ENCODE results near the gene RECQL5.

RECQL5 gene

DNA sequence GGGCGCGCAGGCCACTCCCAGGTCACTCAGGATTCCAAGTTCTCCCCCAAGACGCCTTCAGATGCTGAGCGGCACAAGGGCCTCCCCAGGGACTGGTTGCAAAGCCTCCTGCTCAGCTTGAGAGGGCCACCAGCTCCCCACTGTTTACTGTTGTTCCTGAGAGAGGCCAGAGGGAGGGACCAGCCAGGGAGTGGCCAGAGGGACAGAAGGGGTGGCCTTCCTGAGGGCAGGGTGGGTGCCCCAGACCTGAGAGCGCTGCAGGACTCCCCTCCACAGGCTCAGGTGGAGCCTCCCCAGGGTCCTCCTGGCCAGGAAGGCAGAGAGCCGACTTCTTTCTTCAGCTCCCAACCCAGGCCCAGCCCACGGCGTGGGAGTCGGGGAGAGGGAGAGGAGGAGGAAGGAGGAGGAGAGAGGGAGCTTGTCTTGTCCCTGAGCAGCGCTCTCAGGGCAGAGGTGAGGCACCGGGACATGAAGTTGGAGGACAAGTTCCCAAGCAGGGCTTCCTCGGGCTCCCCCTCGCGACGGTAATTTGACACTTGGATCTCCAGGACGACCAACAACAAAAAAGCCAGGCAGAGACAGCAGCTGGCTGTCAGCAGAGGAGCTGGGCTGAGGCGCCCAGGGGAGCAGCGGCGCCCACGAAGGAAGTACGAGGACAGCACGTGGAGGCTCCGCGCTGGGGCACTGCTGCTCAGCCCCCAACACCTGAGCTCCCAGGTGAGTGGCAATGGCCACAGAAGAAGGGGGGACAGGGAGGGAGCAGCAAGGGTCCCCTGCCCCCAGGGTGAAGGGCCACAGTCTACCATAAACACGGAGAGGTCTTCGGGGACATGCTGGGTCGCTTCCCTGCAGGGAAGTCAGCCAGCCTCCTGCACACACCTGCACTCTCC is 33.2 kb downstream of the RECQL5 start:
- DNase-seq (ENCODE audit: low read depth): peak; percentile 16

DNA sequence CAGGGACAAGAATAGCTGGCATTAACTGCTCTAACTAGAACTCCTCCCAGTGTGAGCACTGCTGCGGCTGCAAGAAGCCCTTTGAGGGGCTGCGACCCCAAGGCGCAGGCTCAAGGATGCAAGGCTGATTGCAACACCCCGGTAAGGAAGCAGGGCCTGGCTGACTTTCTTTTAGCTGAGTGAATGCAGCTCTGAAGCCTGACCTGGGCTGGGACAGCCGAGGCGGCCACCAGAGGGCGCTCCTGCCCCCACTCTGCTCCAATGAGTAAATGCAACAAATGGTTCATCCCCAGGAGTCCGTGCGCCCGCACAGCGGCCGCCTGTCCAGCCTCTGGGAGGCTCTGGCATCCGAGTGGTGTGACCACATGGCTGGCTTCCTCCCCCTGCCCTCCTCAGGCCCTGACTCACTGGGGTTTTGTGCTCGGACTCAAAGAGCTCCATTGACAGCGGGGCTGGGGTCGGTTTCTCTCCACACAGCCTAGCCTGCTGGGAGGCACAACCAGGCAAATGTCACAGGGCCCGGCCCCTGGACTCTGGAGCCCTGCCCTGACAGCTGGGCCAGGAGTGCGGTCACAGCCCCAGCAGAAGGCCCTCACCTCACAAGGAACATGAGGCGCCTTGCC is 34.0 kb downstream of the RECQL5 start, which contains the start of gene SMIM5:
SMIM5 (plus strand) TSS at position 572 of the 623 bp plus-strand sequence. CDS start 6,768 bp downstream, outside the sequence.
- DNase-seq (ENCODE audit: low read depth): peak; percentile 72

DNA sequence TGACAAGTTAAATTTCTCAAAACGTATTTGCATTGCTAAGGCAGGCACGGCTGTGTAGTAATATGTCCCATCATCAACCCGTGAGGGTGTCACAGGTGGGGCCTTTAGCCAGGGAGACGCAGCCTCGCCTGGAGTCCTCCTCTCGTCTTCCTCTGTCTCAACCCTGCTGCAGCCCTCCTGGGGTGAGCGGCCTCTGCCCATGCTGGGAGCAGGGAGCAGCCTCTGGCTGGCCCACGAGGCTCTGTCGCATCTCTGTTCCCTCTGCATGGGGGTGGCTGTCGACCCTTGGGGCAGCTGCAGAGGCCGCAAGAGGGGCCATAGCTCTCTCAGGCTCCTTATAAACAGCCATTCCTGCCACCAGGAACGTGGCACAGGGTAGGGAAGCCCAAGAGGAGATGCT is 34.5 kb downstream of the RECQL5 start:
- DNase-seq (ENCODE audit: low read depth): no peak

DNA sequence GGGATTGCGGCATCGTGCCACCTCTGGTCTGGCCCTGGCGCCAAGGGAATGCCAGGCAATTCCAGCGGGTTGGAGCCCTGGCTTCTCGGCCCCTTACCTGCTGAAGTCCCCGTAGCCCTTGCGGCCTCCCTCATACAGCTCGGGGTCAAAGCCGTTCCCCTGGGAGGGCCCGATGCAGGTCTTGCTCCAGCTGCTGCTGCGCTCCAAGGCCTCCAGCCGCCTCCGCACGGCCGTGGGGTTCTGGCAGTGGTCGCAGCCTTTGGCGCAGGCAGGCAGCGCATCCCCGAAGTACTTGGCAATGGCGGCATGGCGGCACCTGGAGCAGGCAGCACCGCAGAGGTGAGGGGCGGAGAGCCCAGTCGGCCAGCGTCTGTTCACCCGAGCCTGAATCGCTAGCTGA is 35.6 kb downstream of the RECQL5 start:
- DNase-seq (ENCODE audit: low read depth): no peak

DNA sequence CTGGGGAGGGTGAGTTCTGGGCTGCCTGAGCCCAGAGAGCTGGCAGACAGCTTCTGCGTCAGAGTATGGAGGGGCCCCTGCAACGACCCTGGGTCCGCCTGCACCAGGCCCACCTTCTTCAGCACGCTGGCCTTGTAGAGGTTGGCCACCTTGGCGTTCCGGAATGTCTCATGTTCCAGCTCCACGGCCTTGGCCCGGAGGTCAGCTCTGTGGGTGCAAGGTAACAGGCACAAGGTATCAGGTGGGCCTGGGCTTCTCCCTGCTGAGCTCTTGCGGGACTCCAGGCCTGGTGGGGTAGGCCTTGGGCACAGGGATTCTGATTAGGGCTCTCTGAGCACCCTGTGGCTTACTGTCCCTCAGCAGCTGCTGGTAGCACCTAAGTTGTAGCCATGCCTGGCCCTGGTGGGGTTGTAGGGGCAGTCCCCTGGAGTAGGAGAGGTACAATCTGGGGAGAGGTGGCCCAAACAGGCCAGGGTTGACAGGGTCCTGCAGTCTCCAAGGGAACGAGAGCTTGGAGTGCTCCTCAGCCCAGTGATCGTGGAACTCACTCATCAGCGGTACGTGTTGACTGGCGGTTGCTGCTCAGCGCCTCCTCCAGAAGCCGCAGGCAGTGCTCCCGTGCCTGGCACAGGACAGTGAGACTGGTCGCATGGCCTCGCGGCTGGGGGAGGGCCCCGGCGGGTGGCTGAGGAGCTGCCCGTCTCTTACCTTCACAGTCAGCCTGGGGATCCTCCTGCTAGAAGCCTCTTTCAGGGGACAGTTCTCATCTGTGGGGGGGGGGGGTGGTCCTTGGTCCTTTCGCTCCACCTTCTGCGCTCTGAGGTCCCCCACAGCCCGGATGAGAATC is 36.7 kb downstream of the RECQL5 start:
- no peak for DNase-seq (ENCODE audit: low read depth)

DNA sequence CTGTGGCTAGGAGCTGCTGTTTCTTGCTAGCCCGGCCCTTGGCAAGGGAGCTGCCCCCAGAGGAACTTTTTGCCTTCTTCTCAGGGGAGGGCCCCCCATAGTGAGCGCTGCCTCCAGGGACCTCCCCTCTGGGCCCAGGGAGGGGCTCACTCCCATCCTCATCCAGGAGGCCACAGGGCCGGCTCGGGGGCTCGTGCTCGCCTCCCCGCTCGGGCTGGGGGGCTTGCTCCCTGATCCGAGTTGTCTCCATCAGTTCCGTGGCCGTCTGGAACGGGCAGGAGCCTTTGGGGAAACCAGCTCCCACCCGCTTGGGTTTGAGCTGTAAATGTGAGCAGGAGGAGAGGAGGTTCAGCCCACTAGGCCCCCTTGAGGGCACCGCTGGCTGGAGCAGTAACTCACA is 37.8 kb downstream of the RECQL5 start:
- DNase-seq (ENCODE audit: low read depth): no peak

DNA sequence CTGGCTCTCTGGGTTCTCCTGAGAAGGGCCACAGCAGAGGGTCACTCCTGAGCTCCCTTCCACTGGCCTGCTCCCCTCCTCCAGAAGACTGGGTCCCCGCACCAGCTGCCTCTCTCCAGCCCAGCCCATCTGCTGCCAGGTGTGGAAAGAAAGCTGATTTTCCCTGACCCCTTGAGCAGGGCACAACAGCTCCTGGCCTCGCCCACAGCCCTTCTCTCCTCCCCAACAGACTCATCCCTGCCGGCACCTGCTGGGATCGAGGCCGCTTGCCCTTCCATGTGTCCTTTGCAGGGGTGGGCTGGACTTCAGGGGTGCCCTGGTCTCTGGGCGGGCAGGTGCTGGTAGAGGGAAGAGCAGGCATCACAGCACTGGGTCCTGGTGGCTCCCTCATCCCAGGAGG is 38.5 kb downstream of the RECQL5 start:
- no peak for DNase-seq (ENCODE audit: low read depth)

DNA sequence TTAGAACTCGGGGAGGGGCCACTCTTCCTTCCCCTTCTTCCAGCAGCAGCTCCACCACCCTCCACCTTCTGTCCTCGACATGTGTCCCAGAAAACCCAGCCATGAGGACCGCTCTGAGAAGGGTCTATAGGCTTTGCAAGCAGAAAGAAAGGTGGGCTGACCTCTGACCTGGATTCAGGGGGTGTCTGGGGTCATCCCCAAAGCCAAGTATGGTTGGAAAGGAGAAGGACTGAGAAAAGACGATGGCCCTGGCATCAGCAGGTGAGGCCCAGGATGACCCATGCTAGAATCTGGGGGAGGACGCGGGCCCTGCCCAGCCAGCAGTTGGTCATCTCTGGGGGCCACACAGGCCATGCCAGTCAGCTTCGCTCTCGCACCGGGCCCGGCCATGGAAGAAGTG is 39.9 kb downstream of the RECQL5 start:
- no peak for DNase-seq (ENCODE audit: low read depth)

DNA sequence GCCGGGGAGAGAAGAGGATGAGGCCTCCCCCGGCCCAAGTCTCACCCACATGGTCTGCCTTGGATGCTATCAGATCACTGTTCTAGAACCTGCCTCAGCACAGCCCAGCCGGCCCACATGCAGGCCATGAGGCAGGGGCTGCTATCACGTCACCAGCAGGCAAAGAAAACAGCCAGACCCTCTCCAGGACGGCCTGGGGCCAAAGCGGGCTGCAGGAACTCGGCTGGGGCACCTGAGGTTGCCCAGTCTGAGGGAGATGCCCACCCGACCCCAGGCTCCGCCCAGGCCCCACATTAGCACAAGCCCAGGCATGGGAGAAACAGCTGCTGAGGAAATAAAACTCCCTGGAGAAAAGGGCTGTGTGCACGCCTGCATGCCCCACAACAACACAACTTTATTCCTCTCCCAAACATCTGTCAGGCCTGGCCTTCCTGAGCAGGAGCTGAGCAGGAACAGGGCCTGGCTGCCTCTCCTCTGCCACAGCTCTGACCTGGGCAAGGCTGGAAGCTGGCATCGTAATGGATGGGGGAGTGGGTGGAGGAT is 40.4 kb downstream of the RECQL5 start:
- DNase-seq (ENCODE audit: low read depth): no peak

DNA sequence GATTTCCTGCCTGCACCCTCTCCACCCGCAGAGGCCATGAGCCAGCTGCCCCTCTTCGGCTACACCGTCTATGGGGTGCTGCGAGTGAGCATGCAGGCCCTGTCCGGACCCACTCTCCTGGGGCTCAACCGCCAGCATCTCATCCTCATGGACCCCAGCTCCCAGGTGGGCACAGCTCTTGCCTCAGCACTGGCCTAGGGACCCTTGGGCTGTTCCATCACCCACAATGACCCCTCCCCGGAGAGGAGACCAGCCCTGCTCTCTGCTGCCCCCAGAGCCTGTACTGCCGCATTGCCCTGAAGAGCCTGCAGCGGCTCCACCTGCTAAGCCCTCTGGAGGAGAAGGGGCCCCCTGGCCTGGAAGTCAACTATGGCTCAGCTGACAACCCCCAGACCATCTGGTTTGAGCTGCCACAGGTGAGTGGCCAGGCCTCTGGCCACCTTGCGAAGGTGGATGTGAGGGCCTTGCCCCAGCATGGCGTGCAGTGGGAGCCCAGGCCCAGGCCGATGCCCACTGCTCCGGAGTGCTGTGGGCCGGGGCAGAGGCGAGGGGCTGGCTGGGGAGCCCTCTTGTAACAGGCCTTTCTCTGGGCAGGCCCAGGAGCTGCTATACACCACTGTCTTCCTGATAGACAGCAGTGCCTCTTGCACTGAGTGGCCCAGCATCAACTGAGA is 41.0 kb downstream of the RECQL5 start:
- no peak for DNase-seq (ENCODE audit: low read depth)

DNA sequence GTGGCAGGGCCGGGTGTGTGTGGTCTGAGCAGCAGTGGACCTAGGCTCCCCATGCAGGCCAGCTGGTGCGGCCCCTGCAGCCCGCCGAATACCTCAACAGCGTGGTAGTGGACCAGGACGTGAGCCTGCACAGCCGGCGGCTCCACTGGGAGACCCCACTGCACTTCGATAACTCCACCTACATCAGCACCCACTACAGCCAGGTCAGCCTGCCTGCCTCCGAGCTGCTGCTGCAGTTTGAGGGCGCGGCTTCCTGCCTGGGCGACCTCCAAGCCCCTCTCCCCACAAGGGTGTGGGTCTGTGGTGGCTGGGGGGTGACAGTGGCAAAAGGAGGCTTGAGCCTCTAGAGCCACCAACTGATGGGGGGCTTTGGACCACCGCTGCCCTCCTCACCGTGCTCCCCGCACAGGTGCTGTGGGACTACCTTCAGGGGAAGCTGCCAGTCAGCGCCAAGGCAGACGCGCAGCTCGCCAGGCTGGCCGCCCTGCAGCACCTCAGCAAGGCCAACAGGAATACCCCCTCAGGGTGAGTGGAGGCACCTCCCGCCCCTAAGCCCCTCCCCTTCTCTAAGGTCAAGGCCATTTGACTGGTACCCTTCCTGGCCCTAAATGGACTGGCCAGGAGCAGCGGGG is 42.1 kb downstream of the RECQL5 start:
- no peak for DNase-seq (ENCODE audit: low read depth)

DNA sequence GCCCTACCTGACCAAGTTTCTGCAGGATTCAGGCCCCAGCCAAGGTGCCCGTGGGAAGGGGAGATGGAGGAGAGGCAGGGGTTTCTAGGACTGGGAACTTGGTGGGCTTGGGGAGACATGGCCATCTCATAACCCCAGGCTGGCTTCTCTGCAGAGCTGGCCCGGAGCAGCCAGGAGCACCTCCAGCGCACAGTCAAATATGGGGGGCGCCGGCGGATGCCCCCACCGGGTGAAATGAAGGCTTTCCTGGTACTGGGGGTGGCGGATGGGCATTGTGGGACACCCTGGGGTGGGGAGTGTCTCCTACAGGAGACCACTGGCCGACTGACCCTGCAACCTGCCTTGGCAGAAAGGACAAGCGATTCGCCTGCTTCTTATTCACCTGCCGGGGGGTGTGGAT is 42.9 kb downstream of the RECQL5 start:
- no peak for DNase-seq (ENCODE audit: low read depth)

DNA sequence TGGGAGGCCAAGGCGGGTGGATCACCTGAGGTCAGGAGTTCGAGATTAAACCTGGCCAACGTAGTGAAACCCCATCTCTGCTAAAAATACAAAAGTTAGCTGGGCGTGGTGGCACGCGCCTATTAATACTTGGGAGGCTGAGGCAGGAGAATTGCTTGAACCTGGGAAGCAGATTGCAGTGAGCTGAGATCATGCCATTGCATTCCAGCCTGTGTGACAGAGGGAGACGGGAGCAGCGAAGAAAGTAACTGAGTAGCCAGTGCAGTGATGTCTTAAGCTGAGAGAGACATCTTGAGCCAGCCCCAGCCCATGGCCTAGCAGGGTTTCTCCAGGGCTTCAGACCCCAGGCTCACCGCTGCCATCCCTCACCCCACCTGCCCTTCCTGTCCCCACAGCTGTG is 43.6 kb downstream of the RECQL5 start:
- no peak for DNase-seq (ENCODE audit: low read depth)

DNA sequence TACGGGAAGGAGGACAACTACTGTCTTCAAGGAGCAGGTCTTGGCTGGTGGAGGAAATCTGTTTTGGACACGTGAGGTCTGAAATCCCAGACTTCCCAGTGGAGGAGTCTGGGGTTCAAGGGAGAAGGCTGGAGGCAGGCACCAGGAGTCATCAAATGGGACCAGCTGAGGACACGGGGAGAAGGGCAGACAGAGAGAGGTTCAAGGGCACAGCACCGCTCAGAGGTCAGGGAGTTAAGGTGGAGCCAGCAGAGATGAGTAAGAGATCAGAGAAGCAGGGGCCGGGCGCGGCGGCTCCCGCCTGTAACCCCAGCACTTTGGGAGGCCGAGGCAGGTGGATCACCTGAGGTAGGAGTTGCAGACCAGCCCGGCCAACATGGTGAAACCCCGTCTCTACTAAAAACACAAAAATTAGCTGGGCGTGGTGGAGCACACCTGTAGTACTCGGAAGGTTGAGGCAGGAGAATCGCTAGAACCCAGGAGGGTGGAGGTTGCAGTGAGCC is 44.1 kb downstream of the RECQL5 start:
- DNase-seq (ENCODE audit: low read depth): no peak

DNA sequence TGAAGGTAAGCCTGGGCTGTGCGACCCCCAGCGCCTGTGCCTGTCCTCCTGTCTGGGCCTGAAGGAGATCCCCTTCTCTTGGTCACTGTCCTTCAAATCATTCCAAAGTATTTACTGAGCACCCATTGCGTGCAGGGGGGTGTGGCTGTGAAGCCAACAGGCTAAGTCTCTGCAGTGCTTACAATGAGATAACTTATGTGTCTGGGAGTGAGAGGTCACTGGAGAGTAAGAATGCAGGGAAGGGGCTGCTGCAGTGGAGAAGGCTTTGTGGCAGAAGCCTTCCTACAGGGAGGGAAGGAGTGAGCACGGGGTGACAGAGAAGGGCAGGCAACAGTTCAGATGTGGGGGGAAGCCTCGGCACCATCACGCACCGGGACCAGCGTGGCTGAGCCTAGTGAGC is 44.9 kb downstream of the RECQL5 start:
- DNase-seq (ENCODE audit: low read depth): no peak

DNA sequence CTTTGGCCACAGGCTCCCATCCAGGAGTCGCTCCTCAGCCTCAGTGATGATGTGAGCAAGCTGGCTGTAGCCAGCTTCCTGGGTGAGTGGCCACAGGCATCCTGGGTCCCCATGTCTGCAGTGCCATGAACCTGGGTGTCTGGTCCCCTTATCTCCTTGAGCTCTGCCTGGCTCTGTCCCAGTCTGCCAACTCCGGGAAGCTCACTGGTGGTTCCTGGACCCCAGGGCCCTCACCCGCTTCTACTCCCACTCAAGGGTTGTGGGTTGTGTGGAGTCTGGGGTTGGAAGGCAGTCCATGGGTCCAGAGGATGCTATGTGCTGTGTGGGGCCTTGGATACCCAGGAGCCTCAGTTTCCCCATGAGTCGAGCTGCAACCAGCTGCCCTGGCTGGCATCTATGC is 45.5 kb downstream of the RECQL5 start:
- DNase-seq (ENCODE audit: low read depth): no peak

DNA sequence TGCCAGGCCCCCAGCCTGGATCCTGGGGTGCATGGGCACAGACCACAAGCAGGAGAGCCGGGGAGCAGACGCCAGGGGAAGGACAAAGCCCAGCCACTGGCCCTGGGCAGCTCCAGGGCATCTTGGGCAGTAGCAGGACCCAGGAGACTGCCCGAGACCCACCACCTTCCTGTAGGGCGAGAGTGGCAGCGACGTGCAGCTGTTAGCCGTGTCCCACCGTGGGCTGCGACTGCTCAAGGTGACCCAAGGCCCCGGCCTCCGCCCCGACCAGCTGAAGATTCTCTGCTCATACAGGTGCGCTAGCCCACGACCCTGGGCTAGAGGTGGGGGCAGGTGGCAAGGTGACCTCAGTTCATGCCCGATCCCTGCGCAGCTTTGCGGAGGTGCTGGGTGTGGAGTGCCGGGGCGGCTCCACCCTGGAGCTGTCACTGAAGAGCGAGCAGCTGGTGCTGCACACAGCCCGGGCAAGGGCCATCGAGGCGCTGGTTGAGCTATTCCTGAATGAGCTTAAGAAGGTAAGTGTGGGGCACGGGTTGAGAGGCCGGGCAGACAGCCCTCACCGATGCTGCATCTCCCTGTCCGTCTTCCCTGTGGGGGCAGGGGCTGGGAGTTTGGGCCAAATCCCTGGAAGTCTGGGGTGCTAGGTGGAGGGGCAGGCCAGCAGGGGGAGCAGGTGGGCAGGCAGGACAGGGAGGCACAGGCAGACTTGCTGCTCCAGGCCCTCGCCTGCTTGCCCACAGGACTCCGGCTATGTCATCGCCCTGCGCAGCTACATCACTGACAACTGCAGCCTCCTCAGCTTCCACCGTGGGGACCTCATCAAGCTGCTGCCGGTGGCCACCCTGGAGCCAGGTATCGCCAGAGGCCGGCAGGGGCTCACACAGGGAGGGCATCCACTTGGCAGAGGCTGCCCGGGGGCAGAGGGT is 47.2 kb downstream of the RECQL5 start:
- DNase-seq (ENCODE audit: low read depth): no peak

DNA sequence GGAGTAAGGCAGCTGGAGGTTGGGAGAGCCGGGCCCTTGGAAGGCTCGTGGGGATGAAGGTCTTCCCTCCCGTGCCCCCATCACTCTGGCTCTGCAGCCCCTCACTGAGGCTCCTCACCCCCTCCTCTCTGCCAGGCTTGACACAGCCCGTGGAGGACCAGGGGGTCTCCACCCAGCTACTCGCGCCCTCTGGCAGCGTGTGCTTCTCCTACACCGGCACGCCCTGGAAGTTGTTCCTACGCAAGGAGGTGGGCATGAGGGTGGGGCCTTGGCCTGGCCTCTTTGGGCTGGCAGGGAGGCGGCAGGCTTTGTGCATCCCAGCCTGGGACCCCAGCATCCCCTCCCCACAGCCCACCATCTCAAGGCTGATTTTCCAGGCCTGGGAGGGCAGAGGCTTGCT is 49.3 kb downstream of the RECQL5 start:
- DNase-seq (ENCODE audit: low read depth): no peak

DNA sequence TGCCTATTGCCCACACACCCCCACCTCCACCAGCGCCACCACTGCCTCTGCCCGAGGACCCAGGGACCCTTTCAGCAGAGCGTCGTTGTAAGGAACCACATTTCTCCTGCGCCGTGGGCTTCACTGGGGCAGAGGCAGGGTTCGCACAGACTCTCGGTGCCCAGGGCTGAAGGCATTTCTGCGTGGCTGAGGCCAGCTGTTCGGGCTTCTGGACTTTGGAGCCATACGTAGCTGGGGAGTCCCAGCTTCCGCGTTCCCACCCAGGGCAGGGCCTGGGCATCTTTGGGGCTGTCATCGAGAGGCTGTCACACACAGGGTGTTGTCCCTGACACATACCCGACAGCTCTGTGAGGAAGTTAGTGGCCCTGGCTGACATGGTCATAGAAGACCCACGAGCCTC is 49.7 kb downstream of the RECQL5 start:
- DNase-seq (ENCODE audit: low read depth): no peak

DNA sequence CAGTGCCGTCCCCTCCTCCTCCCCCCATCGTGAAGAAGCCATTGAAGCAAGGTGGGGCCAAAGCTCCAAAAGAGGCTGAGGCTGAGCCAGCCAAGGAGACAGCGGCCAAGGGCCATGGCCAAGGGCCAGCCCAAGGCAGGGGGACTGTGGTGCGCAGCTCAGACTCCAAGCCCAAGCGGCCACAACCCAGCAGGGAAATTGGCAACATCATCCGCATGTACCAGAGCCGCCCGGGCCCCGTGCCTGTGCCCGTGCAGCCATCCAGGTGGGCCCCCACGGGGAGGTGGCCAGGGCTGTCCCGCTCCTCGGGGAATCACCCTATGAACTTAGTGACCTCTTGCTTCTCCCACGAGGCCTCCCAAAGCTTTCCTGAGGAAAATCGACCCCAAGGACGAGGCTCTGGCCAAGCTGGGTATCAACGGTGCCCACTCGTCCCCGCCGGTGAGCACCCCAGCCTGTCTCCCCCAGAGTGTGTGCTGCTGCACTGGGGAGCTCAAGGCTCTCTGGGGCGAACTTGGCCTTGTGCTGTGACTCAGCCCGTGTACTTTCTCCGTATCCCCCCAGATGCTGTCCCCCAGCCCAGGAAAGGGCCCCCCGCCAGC is 50.3 kb downstream of the RECQL5 start:
- no peak for DNase-seq (ENCODE audit: low read depth)
